KG1 (cell line): ENCODE data around the gene RBM4B.
A peak's percentile ranks its signal among the peaks of the same experiment; 100 is the strongest.
"Not testable (repeated sequence)": the region's sequence is repeated elsewhere in the genome, so short reads cannot be mapped to it uniquely, and the experiment has no call there.

Experiments
- DNase-seq: peaks from one replicate; lab custom pipeline; 2025; lab: John Stamatoyannopoulos, UW

Gene RBM4B

GRCh38 chr11:66641834-66642233 lies 35.9 kb downstream of the RBM4B start:
- DNase-seq: no peak

GRCh38 chr11:66639814-66640340 lies 37.8 kb downstream of the RBM4B start:
- not testable (repeated sequence) for DNase-seq

- DNase-seq: no peak
Observed at GRCh38 chr11:66639066-66639813, 38.4 kb downstream of the RBM4B start.

GRCh38 chr11:66638177-66639065 lies 39.3 kb downstream of the RBM4B start, which contains the start of gene RBM4:
Gene RBM4 (plus strand): TSS chr11:66638703. CDS start chr11:66639712, 1,009 bp downstream.
- DNase-seq: peak; percentile 99

GRCh38 chr11:66637557-66638176 lies 40.0 kb downstream of the RBM4B start:
- peak; percentile 81 for DNase-seq

- DNase-seq: no peak
Observed at GRCh38 chr11:66636411-66636810, 41.3 kb downstream of the RBM4B start.

- DNase-seq: no peak
Observed at GRCh38 chr11:66632952-66633351, 44.7 kb downstream of the RBM4B start.

- no peak for DNase-seq
Observed at GRCh38 chr11:66631883-66632282, 45.8 kb downstream of the RBM4B start.

- no peak for DNase-seq
Observed at GRCh38 chr11:66629356-66629755, 48.3 kb downstream of the RBM4B start.

GRCh38 chr11:66628061-66628603 lies 49.6 kb downstream of the RBM4B start:
- DNase-seq: no peak

- no peak for DNase-seq
Observed at GRCh38 chr11:66626926-66627325, 50.8 kb downstream of the RBM4B start.

GRCh38 chr11:66626382-66626781 lies 51.3 kb downstream of the RBM4B start:
- DNase-seq: no peak

GRCh38 chr11:66625752-66626149 lies 51.9 kb downstream of the RBM4B start:
- no peak for DNase-seq

- no peak for DNase-seq
Observed at GRCh38 chr11:66625041-66625751, 52.5 kb downstream of the RBM4B start.

GRCh38 chr11:66624450-66624849 lies 53.2 kb downstream of the RBM4B start:
- DNase-seq: no peak

- no peak for DNase-seq
Observed at GRCh38 chr11:66619080-66619554, 58.6 kb downstream of the RBM4B start.

GRCh38 chr11:66617155-66617834 lies 60.4 kb downstream of the RBM4B start:
- DNase-seq: no peak

GRCh38 chr11:66616379-66617154 lies 61.1 kb downstream of the RBM4B start, which contains the start of gene RBM14:
Gene RBM14 (plus strand): TSS chr11:66616630. CDS start chr11:66616721, 91 bp downstream.
- peak; percentile 99 for DNase-seq
